T-cell (primary cell): ENCODE results near the gene CDIPT. TPM values are rescaled to one million over a fixed set of nuclear protein-coding genes. Genes with fewer than 3 reads are reported as not detected.

Experiments used
- ATAC-seq, 4 experiments: fragments of 200-7000 bp in 3 of 4; fragments of 150-1000 bp in 1 of 4; cut with Tn5 transposase; replicated peaks in 1 of 4; 1 replicate in 3 of 4; 2 replicates in 1 of 4; pipeline ENCODE4 v1.10.0; 2021; ENCODE audit warnings: moderate library complexity in 3 of 4, mild to moderate bottlenecking in 2 of 4, moderate number of reproducible peaks in 1 of 4
- CTCF ChIA-PET, 2 donors: fragments of 300-600 bp; sonication (Branson Sonifier 250); formaldehyde crosslinking; loops; one replicate each; lab custom pipeline; 2022; ENCODE audit warnings: antibody characterized with exemption in 2 of 2; lab: Charles Lee
- POLR2A ChIA-PET, 2 donors: fragments of 300-600 bp; sonication (Branson Sonifier 250); formaldehyde crosslinking; loops; one replicate each; lab custom pipeline; 2022; ENCODE audit warnings: antibody characterized with exemption in 2 of 2; lab: Charles Lee
- DNase-seq, 35 experiments: peaks; one replicate each; pipeline versions ENCODE4 v3.0.0 to v3.0.0-alpha.2; 2013 to 2023
- H3K27ac ChIP-seq: one replicate; pipeline ENCODE4 v1.5.1; 2013; ENCODE audit warnings: low read length
- H3K27me3 ChIP-seq, 2 experiments: replicated peaks in 1 of 2; 1 replicate in 1 of 2; 2 replicates in 1 of 2; pipeline versions ENCODE4 v1.6.1 to v1.7.0; 2013; ENCODE audit warnings: low read length in 1 of 2, mixed read lengths in 1 of 2; ENCODE audit not compliant: control insufficient read depth in 2 of 2, insufficient read depth in 2 of 2; ENCODE audit errors: extremely low read depth in 1 of 2
- H3K36me3 ChIP-seq, 2 donors: 1 replicate in 1 of 2; 2 replicates in 1 of 2; pipeline versions ENCODE4 v1.6.1 to v1.7.0; 2013; ENCODE audit warnings: low read length in 1 of 2; ENCODE audit not compliant: control insufficient read depth in 2 of 2, insufficient read depth in 1 of 2; ENCODE audit errors: extremely low read depth in 1 of 2
- H3K4me1 ChIP-seq, 2 experiments: 1 replicate in 1 of 2; 2 replicates in 1 of 2; pipeline versions ENCODE4 v1.6.1 to v1.7.0; 2013; ENCODE audit warnings: low read length in 2 of 2, mixed read lengths in 1 of 2; ENCODE audit not compliant: insufficient read depth in 2 of 2, control insufficient read depth in 1 of 2; ENCODE audit errors: extremely low read depth in 1 of 2
- H3K4me3 ChIP-seq, 2 donors: 1 replicate in 1 of 2; 2 replicates in 1 of 2; pipeline versions ENCODE4 v1.5.1 to v1.7.0; 2013; ENCODE audit warnings: mild to moderate bottlenecking in 2 of 2, low read length in 1 of 2, moderate library complexity in 1 of 2; ENCODE audit not compliant: control insufficient read depth in 1 of 2; ENCODE audit errors: extremely low read depth in 1 of 2
- H3K9me3 ChIP-seq: 2 replicates; pipeline ENCODE4 v1.7.0; 2013
- H3K27ac Mint-ChIP-seq, 2 donors: one replicate each; pipeline ENCODE4 v1.8.0; 2020 to 2021; ENCODE audit warnings: mild to moderate bottlenecking in 2 of 2, mixed read lengths in 2 of 2
- H3K27me3 Mint-ChIP-seq, 2 donors: one replicate each; pipeline ENCODE4 v1.8.0; 2021 to 2022; ENCODE audit warnings: mixed read lengths in 2 of 2
- H3K36me3 Mint-ChIP-seq: one replicate; pipeline ENCODE4 v1.8.0; 2021; ENCODE audit warnings: mixed read lengths
- H3K4me1 Mint-ChIP-seq, 3 donors: one replicate each; pipeline ENCODE4 v1.8.0; 2020 to 2022; ENCODE audit warnings: mixed read lengths in 3 of 3, mild to moderate bottlenecking in 1 of 3
- H3K4me3 Mint-ChIP-seq, 3 donors: one replicate each; pipeline ENCODE4 v1.8.0; 2020 to 2022; ENCODE audit warnings: mild to moderate bottlenecking in 3 of 3, mixed read lengths in 3 of 3, moderate library complexity in 3 of 3
- H3K9me3 Mint-ChIP-seq, 3 donors: one replicate each; pipeline ENCODE4 v1.8.0; 2020 to 2022; ENCODE audit warnings: mixed read lengths in 3 of 3
- WGBS: methylation state at CpG from one replicate; pipeline ENCODE4 v1.1.5; 2013; ENCODE audit warnings: missing lambda C conversion rate; ENCODE audit not compliant: insufficient coverage; 5-methylcytosine and 5-hydroxymethylcytosine counted together
- total RNA-seq, 35 experiments: library from RNA in 6 of 35; stranded (reverse) in 6 of 35; fragments of 120-200 nt in 1 of 35; gene quantifications; one replicate each; pipeline versions ENCODE4 v1.2.1 to v1.2.4 and lab custom pipeline; 2013 to 2026

Gene CDIPT
- total RNA-seq, 5 donors from 2014 or later (not counting 1 experiment from before 2014, with no cell fraction given) = 37.1 to 87.0 (median 79.7) TPM

- H3K27ac ChIP-seq = peak overlapping the region; percentile 46
- no peaks in the 10 kb centered on the region for H3K9me3 ChIP-seq
- CTCF ChIA-PET = interaction anchor here (0.7 to 2.5 kb wide), 6 partner anchors 9 to 22 kb away, joined by 3 to 7 read pairs (median 6); partner anchors contain the start of gene PAGR1 (in 1 of the 2)
- H3K36me3 ChIP-seq = peaks cover under 1 to 21% of the 10 kb centered on the region in 2 donors
- H3K4me3 ChIP-seq = no peak overlapping the region
- peak overlapping the region; percentile 96 for H3K27ac Mint-ChIP-seq
- H3K36me3 Mint-ChIP-seq = no peaks in the 10 kb centered on the region
- peaks cover 42 to 94% of the 10 kb centered on the region in 2 experiments for H3K4me1 ChIP-seq
- H3K27me3 Mint-ChIP-seq = no peaks in the 10 kb centered on the region
- no peaks in the 10 kb centered on the region for H3K9me3 Mint-ChIP-seq
- DNase-seq (no peak), ATAC-seq (no peak)
- peak overlapping the region; percentile 68 to 79 (median 76) for H3K4me3 Mint-ChIP-seq
- no peaks in the 10 kb centered on the region for H3K27me3 ChIP-seq
- POLR2A ChIA-PET = interaction anchor here (0.6 to 1.0 kb wide), 2 partner anchors 19 to 104 kb away, joined by 3 to 10 read pairs; no protein-coding TSS in a partner anchor
- WGBS = no CpG with 5 or more reads among the region's 8 CpGs
- H3K4me1 Mint-ChIP-seq = peaks cover 70 to 92% (median 85%) of the 10 kb centered on the region in 3 donors
Observed at GRCh38 chr16:29826342-29826695, 36.7 kb downstream of the CDIPT start.

- Histone ChIP-seq H3K27ac (peak overlapping the region; percentile 46), H3K27me3 (no peaks in the 10 kb centered on the region), H3K4me1 (peaks cover 45 to 97% of the 10 kb centered on the region in 2 experiments), H3K4me3 (no peak overlapping the region), H3K9me3 (no peaks in the 10 kb centered on the region), H3K36me3 (peaks cover 0 to 11% of the 10 kb centered on the region in 2 donors)
- peaks cover 71 to 94% (median 85%) of the 10 kb centered on the region in 3 donors for H3K4me1 Mint-ChIP-seq
- ChIA-PET POLR2A (no interaction called here), CTCF (interaction anchor here in 1 of 2 donors (0.7 to 2.3 kb wide), 2 partner anchors 8 to 23 kb away, joined by 3 to 7 read pairs; no protein-coding TSS in a partner anchor)
- H3K4me3 Mint-ChIP-seq = peak overlapping the region; percentile 46 to 79 (median 47)
- ATAC-seq (peak in 3 of 4 experiments; percentile 22 to 25 (median 24)), DNase-seq (peak in 4 of 35 experiments; percentile 22 to 55 (median 30))
- H3K27me3 Mint-ChIP-seq = no peaks in the 10 kb centered on the region
- H3K9me3 Mint-ChIP-seq = no peaks in the 10 kb centered on the region
- peak overlapping the region; percentile 96 for H3K27ac Mint-ChIP-seq
- no peaks in the 10 kb centered on the region for H3K36me3 Mint-ChIP-seq
- 53% methylated on average over 7 of the region's 10 CpGs for WGBS
Observed at GRCh38 chr16:29825145-29826044, 37.6 kb downstream of the CDIPT start.

- POLR2A ChIA-PET = interaction anchor here in 1 of 2 donors (0.7 kb wide), 1 partner anchor 92 kb away, joined by 5 read pairs; no protein-coding TSS in a partner anchor
Observed at GRCh38 chr16:29824589-29825144, 38.4 kb downstream of the CDIPT start.

GRCh38 chr16:29821643-29822115 lies 41.3 kb downstream of the CDIPT start:
- peaks cover 4 to 22% of the 10 kb centered on the region in 2 donors for H3K36me3 ChIP-seq
- ATAC-seq (no peak), DNase-seq (no peak)
- ChIA-PET CTCF (interaction anchor here in 1 of 2 donors (0.5 to 2.7 kb wide), 6 partner anchors 12 to 121 kb away, joined by 3 to 13 read pairs (median 4); no protein-coding TSS in a partner anchor), POLR2A (interaction anchor here (0.6 kb wide), 4 partner anchors 90 to 797 kb away, joined by 3 to 6 read pairs (median 4); partner anchors contain the start of gene HIRIP3 (in 1 of the 2))
- H3K27me3 Mint-ChIP-seq = no peaks in the 10 kb centered on the region
- H3K4me3 ChIP-seq = peak overlapping the region; percentile 55 to 93
- peak overlapping the region; percentile 96 for H3K27ac Mint-ChIP-seq
- no peaks in the 10 kb centered on the region for H3K9me3 ChIP-seq
- no peaks in the 10 kb centered on the region for H3K9me3 Mint-ChIP-seq
- peak overlapping the region; percentile 94 to 98 (median 95) for H3K4me3 Mint-ChIP-seq
- H3K4me1 ChIP-seq = peaks cover 41 to 97% of the 10 kb centered on the region in 2 experiments
- WGBS = 60% methylated on average over 5 of the region's 7 CpGs
- no peaks in the 10 kb centered on the region for H3K27me3 ChIP-seq
- H3K27ac ChIP-seq = peak overlapping the region; percentile 80
- H3K36me3 Mint-ChIP-seq = peaks cover 16% of the 10 kb centered on the region
- H3K4me1 Mint-ChIP-seq = peaks cover 80 to 89% (median 84%) of the 10 kb centered on the region in 3 donors

More at GRCh38 chr16:29824589-29825144, 38.4 kb downstream of the CDIPT start:
- Mint-ChIP-seq H3K9me3 (no peaks in the 10 kb centered on the region), H3K27me3 (no peaks in the 10 kb centered on the region), H3K4me3 (peak overlapping the region; percentile 46 to 79 (median 47)), H3K4me1 (peaks cover 77 to 93% (median 83%) of the 10 kb centered on the region in 3 donors), H3K36me3 (peaks cover 4% of the 10 kb centered on the region), H3K27ac (peak overlapping the region; percentile 96)
- Histone ChIP-seq H3K4me3 (no peak overlapping the region), H3K36me3 (peaks cover 0 to 6% of the 10 kb centered on the region in 2 donors), H3K9me3 (no peaks in the 10 kb centered on the region), H3K4me1 (peaks cover 49 to 96% of the 10 kb centered on the region in 2 experiments), H3K27me3 (no peaks in the 10 kb centered on the region), H3K27ac (no peak overlapping the region)
- WGBS = 100% methylated on average over 1 of the region's 7 CpGs
- CTCF ChIA-PET = no interaction called here
- ATAC-seq (no peak), DNase-seq (no peak)

GRCh38 chr16:29820730-29821642 lies 42.0 kb downstream of the CDIPT start:
- Histone ChIP-seq H3K4me3 (peak overlapping the region; percentile 55 to 93), H3K27me3 (no peaks in the 10 kb centered on the region), H3K4me1 (peaks cover 36 to 92% of the 10 kb centered on the region in 2 experiments), H3K36me3 (peaks cover 4 to 21% of the 10 kb centered on the region in 2 donors), H3K9me3 (no peaks in the 10 kb centered on the region), H3K27ac (peak overlapping the region; percentile 80)
- Mint-ChIP-seq H3K9me3 (no peaks in the 10 kb centered on the region), H3K27ac (peak overlapping the region; percentile 96), H3K27me3 (no peaks in the 10 kb centered on the region), H3K4me1 (peaks cover 74 to 85% (median 78%) of the 10 kb centered on the region in 3 donors), H3K4me3 (peak overlapping the region; percentile 94 to 98 (median 95)), H3K36me3 (peaks cover 16% of the 10 kb centered on the region)
- DNase-seq (peak in 17 of 35 experiments; percentile 25 to 68 (median 47)), ATAC-seq (peak; percentile 1 to 31 (median 8))
- 2% methylated on average over 7 of the region's 11 CpGs for WGBS
- CTCF ChIA-PET = interaction anchor here in 1 of 2 donors (0.6 to 2.7 kb wide), 7 partner anchors 11 to 120 kb away, joined by 3 to 13 read pairs (median 4); partner anchors contain the start of gene KIF22
- POLR2A ChIA-PET = no interaction called here
